ENCODE measurements around the gene SYNJ2. TPM values are rescaled to one million over a fixed set of nuclear protein-coding genes. Genes with fewer than 3 reads are reported as not detected.

The SYNJ2 gene, protein sequence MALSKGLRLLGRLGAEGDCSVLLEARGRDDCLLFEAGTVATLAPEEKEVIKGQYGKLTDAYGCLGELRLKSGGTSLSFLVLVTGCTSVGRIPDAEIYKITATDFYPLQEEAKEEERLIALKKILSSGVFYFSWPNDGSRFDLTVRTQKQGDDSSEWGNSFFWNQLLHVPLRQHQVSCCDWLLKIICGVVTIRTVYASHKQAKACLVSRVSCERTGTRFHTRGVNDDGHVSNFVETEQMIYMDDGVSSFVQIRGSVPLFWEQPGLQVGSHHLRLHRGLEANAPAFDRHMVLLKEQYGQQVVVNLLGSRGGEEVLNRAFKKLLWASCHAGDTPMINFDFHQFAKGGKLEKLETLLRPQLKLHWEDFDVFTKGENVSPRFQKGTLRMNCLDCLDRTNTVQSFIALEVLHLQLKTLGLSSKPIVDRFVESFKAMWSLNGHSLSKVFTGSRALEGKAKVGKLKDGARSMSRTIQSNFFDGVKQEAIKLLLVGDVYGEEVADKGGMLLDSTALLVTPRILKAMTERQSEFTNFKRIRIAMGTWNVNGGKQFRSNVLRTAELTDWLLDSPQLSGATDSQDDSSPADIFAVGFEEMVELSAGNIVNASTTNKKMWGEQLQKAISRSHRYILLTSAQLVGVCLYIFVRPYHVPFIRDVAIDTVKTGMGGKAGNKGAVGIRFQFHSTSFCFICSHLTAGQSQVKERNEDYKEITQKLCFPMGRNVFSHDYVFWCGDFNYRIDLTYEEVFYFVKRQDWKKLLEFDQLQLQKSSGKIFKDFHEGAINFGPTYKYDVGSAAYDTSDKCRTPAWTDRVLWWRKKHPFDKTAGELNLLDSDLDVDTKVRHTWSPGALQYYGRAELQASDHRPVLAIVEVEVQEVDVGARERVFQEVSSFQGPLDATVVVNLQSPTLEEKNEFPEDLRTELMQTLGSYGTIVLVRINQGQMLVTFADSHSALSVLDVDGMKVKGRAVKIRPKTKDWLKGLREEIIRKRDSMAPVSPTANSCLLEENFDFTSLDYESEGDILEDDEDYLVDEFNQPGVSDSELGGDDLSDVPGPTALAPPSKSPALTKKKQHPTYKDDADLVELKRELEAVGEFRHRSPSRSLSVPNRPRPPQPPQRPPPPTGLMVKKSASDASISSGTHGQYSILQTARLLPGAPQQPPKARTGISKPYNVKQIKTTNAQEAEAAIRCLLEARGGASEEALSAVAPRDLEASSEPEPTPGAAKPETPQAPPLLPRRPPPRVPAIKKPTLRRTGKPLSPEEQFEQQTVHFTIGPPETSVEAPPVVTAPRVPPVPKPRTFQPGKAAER (N-terminal part only)
- 30.1 and 45.5 TPM in 2 replicates for total RNA-seq

GRCh38 chr6:157981395-157982101 lies at the start of gene SYNJ2:
Gene SYNJ2 (plus strand): TSS chr6:157981863. CDS start chr6:157981962, 99 bp downstream.

Small RNA genes within 50 kb of the gene (small RNA-seq; reads per million reads assigned to genes)
- not detected for gene RNU6-786P

Other genes starting within 250 kb of the SYNJ2 start
- gene SNX9, start 158.6 kb upstream of the SYNJ2 start, total RNA-seq = 58.5 and 65.0 TPM in 2 replicates
- 4.3 and 4.4 TPM in 2 replicates for gene SERAC1, start 186.4 kb downstream of the SYNJ2 start, total RNA-seq
- 3.1 and 4.8 TPM in 2 replicates for gene GTF2H5, start 186.5 kb downstream of the SYNJ2 start, total RNA-seq